Mucosa of stomach (tissue), 1 donor: ENCODE results near the gene ADCY9.

Experiments used
- H3K27me3 ChIP-seq: one replicate; pipeline ENCODE4 v1.7.0; 2013; ENCODE audit warnings: mild to moderate bottlenecking, low read length; ENCODE audit not compliant: control insufficient read depth, insufficient read depth
- H3K36me3 ChIP-seq: one replicate; pipeline ENCODE4 v1.7.0; 2013; ENCODE audit warnings: low read length; ENCODE audit not compliant: control insufficient read depth, insufficient read depth
- H3K4me1 ChIP-seq: one replicate; pipeline ENCODE4 v1.7.0; 2013; ENCODE audit warnings: mild to moderate bottlenecking, low read length; ENCODE audit not compliant: control insufficient read depth, insufficient read depth
- H3K4me3 ChIP-seq: one replicate; pipeline ENCODE4 v1.7.0; 2013; ENCODE audit warnings: low read length
- H3K9ac ChIP-seq: one replicate; pipeline ENCODE4 v1.7.0; 2013; ENCODE audit warnings: mild to moderate bottlenecking, low read length, moderate library complexity
- H3K9me3 ChIP-seq: one replicate; pipeline ENCODE4 v1.7.0; 2013; ENCODE audit warnings: mild to moderate bottlenecking, low read length, moderate library complexity; ENCODE audit not compliant: control insufficient read depth
- donor health status: Pancreatic carcinoma.

Gene ADCY9

DNA sequence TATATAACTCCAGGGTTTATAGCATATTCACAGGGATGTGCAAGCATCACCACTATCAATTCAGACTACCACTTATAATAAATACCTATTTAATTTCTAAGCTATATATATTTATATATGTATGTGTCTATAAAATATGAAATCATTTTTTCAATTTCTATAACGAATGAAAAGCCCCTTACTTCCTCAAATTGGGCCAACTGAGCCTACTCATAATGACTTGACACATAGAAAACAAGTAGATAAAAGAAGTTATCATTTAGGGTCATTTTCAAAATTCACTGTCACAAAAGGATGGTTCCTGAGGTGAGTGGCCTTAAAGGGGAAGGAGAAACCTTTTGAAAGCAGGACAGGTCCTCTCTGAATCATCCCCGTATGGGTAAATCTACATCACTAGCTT lies 114.1 kb downstream of the ADCY9 start:
- Histone ChIP-seq H3K27me3 (no peaks in the 10 kb centered on the region), H3K9me3 (no peaks in the 10 kb centered on the region), H3K4me1 (no peaks in the 10 kb centered on the region), H3K9ac (no peak overlapping the region), H3K4me3 (no peak overlapping the region), H3K36me3 (no peaks in the 10 kb centered on the region)

DNA sequence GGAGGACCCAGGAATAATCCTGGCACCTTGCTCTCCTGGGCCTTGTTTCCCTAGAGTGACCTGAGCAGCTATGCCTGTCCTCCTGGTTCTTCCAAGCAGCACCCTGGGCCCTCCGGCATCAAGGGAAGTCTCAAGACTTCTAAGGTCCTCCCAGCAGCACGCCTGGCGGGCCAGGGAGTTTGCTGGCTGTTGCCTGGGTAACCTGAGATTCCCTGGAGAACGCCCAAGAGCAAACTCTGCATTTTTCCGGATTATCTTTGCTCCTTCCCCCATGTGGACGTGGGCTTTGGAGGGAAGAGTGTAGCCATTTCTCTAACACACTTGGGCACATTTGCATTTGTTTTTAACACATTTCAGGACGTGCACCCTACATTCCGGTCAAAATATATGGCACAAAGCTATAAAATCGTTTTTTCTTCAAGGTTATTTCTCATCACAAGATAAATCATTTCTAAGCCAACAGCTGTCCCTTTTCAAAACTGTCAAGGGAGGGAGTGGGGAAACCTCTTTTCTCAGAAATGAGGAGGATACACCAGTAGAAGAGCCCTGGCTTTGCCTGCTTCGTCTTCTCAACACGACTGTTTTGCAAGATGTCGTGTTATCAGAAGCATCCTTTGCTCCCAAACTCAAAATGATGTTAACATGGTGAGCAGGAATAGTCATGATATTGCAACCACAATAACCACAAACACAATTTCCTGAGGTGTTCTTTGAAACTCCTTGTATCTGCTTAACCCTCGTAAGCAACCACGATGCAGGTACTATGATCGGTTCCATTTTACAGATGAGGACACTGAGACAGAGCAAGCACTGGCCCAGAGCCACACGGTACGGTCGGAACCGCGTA lies 116.5 kb downstream of the ADCY9 start:
- H3K4me3 ChIP-seq = no peak overlapping the region
- no peak overlapping the region for H3K9ac ChIP-seq
- H3K4me1 ChIP-seq = no peaks in the 10 kb centered on the region
- no peaks in the 10 kb centered on the region for H3K36me3 ChIP-seq
- no peaks in the 10 kb centered on the region for H3K9me3 ChIP-seq
- H3K27me3 ChIP-seq = no peaks in the 10 kb centered on the region

DNA sequence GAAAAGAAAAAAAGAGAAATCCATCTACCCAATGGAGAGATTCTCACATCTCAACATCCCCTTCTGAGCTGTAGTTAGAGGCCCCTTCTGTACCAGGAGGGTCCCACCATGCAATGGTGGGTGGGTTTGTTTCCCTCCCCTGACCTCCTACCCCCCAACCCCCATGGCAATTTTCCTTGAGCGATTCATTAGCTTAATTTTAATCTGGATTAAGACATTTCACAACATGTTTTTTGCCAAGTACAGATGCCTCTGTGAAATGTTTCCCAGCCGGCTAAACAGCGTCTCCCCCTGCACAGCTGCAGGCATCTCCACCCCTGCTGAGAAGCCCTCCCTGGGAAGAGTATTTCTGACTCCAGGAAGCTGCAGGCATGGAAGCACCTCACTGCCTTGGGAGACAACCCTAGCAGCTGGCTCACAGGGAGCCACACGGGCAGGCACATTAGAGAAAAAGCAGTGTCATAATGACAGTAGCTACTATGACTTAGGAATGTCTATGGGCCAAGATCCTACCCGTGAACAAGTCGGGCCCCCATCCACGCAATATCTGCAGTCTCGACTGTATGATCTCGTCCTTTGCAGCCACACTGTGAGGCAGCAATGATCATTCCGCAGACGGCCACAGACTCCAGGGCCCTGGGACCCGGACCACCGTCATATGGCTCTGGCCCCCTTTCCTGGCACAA lies 117.3 kb downstream of the ADCY9 start:
- no peak overlapping the region for H3K9ac ChIP-seq
- H3K4me3 ChIP-seq = no peak overlapping the region
- no peaks in the 10 kb centered on the region for H3K27me3 ChIP-seq

DNA sequence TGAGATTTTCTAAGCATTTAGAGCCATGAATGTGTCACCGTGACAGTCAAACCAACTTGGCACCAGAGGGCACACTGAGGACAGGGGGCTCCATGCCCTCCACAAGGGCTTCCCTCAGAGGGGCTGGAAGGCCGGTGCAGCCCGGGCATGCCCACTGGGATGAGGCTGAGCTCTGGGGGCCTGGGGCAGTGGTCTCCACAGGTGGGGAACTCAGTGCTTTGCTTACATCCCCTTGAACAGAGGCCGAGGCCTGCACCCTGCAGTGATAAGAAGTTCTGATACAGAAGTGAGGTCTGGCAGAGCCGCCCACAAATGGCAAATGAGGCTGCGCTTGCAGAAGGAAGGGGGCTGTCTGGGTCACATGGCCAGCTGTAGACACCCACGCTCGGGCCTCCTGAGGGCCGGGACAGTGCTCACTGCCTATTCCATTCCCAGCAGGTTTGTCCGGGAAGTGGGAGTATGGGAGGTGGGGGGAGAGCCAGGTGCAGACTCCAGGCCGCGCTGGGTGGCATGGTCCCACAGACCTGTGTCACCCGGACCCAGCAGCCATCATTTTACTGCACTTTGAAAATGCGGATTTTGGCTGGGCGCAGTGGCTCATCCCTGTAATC lies 118.9 kb downstream of the ADCY9 start:
- Histone ChIP-seq H3K9ac (no peak overlapping the region), H3K27me3 (no peaks in the 10 kb centered on the region), H3K4me1 (no peaks in the 10 kb centered on the region), H3K9me3 (no peaks in the 10 kb centered on the region), H3K4me3 (no peak overlapping the region), H3K36me3 (no peaks in the 10 kb centered on the region)

More for the DNA sequence above, 117.3 kb downstream of the ADCY9 start:
- no peaks in the 10 kb centered on the region for H3K9me3 ChIP-seq
- H3K4me1 ChIP-seq = no peaks in the 10 kb centered on the region
- H3K36me3 ChIP-seq = no peaks in the 10 kb centered on the region

DNA sequence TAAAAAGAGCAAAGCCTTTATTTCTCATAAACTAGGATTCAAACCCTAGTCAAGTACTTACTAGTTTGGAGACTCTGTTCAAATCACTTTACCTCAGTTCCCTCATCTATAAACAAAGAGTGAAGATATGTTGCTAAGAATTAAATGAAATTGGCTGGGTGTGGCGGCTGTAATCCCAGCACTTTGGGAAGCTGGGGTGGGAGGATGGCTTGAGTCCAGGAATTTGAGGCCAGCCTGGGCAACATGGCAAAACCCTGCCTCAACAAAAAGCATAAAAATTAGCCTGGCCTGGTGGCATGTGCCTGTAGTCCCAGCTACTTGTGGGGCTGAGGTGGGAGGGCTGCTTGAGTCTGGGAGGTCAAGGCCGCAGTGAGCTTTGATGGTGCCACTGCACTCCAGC lies 121.2 kb downstream of the ADCY9 start:
- H3K4me3 ChIP-seq = no peak overlapping the region
- no peaks in the 10 kb centered on the region for H3K9me3 ChIP-seq
- H3K27me3 ChIP-seq = no peaks in the 10 kb centered on the region
- H3K4me1 ChIP-seq = no peaks in the 10 kb centered on the region
- no peaks in the 10 kb centered on the region for H3K36me3 ChIP-seq
- no peak overlapping the region for H3K9ac ChIP-seq

DNA sequence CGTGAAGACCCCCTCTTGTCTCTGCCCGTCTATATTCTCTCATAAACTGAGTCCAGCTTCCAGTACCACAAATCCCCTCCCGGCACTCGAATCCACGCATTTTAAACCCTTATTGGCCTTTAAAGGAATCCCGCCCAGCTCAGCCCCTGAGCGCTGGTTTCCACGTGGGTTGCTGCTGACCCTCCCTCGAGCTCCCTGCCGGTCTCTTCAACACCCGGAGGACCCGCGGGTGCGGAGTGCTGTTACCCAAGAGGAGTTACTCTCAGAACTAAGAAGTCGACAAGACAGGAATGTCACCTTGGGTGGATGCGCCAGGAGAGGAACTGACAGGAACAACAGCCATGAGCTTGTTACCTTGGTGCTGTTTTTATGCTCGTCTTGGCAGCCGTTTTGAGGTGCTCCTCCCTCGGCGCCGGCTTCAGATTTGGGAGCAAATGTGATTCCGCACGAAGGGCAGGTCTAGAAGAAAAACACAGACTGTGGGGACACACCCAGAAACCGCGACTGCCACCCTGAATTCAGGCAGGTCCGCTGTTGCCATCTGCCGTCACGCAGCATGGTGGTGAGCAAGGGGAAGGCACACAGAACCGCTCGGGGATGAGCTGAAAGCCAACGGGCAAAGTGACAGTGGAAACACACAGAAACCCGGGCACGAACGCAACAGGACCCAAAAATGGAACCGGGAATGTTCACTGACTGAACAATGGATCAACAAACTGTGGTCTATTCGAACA lies 123.0 kb downstream of the ADCY9 start:
- Histone ChIP-seq H3K4me3 (no peak overlapping the region), H3K36me3 (no peaks in the 10 kb centered on the region), H3K4me1 (peaks cover 8% of the 10 kb centered on the region), H3K27me3 (no peaks in the 10 kb centered on the region), H3K9ac (no peak overlapping the region), H3K9me3 (no peaks in the 10 kb centered on the region)

DNA sequence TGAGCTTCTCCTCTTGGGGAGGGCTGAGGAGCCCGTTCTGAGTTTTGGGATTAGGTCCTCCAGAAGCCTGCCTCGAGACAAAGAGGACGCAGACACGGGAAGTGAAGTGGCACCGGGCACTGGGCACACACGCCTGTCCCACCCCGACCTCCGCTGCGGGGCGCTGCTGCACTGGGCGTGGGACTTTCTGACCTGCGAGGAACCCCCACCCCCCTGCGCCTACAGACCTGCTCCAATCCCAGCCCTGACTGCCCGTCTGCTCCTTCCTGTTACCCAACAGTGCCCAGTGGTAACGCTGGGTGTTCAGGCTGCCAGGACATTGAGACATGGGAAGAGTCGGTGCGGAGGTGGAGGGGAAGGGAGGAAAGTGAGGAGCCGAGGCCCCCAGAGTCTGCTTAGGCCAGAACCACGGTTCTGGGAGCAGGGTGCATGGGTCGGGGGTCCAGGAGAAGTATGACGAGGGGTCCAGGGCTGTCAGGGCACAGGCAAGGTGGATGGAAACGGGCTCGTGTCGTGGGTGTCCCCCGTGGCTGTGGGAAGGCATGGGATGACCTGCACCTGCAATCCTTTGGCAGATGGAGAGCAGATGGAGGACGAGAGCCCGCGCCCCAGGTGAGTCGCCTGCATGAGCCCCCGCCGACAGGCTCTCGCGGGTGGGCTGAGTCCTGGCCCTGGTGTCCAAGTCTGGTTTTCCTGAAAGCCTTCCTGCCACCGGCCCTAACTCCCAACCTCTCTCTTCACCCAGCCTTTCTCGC lies 123.8 kb downstream of the ADCY9 start:
- no peaks in the 10 kb centered on the region for H3K36me3 ChIP-seq
- no peak overlapping the region for H3K9ac ChIP-seq
- no peaks in the 10 kb centered on the region for H3K27me3 ChIP-seq
- H3K4me1 ChIP-seq = peaks cover 8% of the 10 kb centered on the region
- no peaks in the 10 kb centered on the region for H3K9me3 ChIP-seq
- no peak overlapping the region for H3K4me3 ChIP-seq

DNA sequence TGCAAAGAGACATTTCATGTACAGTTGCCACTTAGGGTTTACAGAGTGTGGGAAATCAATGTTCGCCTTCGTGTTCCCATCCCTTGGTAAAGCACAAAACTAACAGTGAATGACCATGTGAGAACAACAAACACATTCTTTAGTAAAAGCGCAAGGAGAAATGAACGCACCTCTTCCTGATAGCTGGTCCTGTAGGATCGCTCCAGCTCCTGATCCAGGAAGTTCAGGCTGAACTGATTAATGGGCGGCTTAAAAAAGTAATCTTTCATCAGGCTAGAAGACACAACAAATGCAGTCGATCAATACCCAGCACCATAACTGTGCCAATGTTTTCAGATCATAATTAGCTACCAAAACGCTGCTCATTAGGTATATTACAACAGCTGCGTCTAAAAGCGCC lies 127.4 kb downstream of the ADCY9 start:
- H3K9ac ChIP-seq = no peak overlapping the region

DNA sequence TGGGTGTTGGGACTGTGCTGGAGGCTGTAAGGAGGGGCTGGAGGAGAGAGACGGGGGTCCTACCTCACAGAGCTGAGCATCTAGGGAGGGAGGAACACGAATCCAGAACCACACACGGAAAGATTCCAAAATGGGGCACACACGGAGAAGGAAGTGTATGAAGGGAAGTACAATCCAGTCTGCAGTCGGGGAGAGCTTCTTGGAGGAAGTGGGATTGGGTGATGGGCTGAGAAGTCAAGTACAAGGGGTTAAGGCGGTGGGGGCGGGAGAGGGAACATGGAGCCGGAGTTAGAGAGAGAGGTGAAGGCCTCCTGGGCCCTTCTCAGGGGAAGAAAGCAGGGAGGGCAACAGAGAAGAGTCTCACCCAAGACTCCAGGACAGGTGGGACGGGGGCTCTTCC lies 128.2 kb downstream of the ADCY9 start:
- Histone ChIP-seq H3K4me1 (peaks cover 8% of the 10 kb centered on the region), H3K27me3 (no peaks in the 10 kb centered on the region), H3K9me3 (no peaks in the 10 kb centered on the region), H3K36me3 (no peaks in the 10 kb centered on the region), H3K4me3 (no peak overlapping the region), H3K9ac (no peak overlapping the region)

More for the DNA sequence above, 127.4 kb downstream of the ADCY9 start:
- H3K36me3 ChIP-seq = no peaks in the 10 kb centered on the region
- H3K27me3 ChIP-seq = no peaks in the 10 kb centered on the region
- peaks cover 8% of the 10 kb centered on the region for H3K4me1 ChIP-seq
- no peaks in the 10 kb centered on the region for H3K9me3 ChIP-seq
- H3K4me3 ChIP-seq = no peak overlapping the region

DNA sequence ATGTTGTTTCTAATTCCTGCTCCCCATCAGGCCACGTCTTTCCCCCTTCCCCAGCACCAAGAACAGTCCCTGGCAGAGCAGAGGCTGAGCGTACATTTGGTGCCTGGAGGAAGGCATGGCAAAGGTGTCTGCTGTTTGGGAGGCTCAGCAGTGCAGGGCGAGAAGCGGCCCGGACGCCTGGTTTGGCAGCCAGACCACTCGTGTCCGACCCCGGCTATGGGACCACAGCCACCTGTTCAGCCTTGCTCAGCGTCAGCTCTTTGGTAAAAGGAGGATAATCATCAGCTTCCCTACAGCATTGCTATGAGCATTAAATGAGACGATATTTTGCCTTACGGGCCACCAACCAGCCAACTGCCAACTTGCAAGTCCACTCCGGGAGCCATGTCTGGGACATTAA lies 129.0 kb downstream of the ADCY9 start:
- no peaks in the 10 kb centered on the region for H3K9me3 ChIP-seq
- no peaks in the 10 kb centered on the region for H3K36me3 ChIP-seq
- H3K27me3 ChIP-seq = no peaks in the 10 kb centered on the region
- H3K4me1 ChIP-seq = peaks cover 8% of the 10 kb centered on the region
- H3K9ac ChIP-seq = no peak overlapping the region
- no peak overlapping the region for H3K4me3 ChIP-seq

DNA sequence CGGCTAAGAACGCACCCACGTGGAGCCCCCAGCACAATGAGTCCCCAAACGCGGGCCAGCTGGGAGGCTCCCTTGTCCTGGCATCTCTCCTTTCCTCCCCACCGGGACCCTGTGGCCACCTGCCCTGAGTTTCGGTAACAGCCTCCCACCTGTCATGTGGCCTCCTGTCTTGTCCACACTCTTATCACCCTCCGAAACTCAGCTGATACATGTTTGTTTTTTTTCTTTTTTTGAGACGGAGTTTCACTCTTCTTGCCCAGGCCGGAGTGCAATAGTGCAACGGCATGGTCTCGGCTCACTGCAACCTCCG lies 130.1 kb downstream of the ADCY9 start:
- H3K4me3 ChIP-seq = no peak overlapping the region
- H3K27me3 ChIP-seq = no peaks in the 10 kb centered on the region
- H3K4me1 ChIP-seq = peaks cover 8% of the 10 kb centered on the region
- no peaks in the 10 kb centered on the region for H3K36me3 ChIP-seq
- no peaks in the 10 kb centered on the region for H3K9me3 ChIP-seq
- no peak overlapping the region for H3K9ac ChIP-seq
